Measurements from ENCODE around the gene PROC.
"Not testable (repeated sequence)": the region's sequence is repeated elsewhere in the genome, so short reads cannot be mapped to it uniquely, and the experiment has no call there.

Gene PROC

DNA sequence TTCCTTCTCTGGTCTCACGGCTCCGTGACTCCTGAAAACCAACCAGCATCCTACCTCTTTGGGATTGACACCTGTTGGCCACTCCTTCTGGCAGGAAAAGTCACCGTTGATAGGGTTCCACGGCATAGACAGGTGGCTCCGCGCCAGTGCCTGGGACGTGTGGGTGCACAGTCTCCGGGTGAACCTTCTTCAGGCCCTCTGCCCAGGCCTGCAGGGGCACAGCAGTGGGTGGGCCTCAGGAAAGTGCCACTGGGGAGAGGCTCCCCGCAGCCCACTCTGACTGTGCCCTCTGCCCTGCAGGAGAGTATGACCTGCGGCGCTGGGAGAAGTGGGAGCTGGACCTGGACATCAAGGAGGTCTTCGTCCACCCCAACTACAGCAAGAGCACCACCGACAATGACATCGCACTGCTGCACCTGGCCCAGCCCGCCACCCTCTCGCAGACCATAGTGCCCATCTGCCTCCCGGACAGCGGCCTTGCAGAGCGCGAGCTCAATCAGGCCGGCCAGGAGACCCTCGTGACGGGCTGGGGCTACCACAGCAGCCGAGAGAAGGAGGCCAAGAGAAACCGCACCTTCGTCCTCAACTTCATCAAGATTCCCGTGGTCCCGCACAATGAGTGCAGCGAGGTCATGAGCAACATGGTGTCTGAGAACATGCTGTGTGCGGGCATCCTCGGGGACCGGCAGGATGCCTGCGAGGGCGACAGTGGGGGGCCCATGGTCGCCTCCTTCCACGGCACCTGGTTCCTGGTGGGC lies 10.0 kb downstream of the PROC start:
- no peak for DNase-seq

DNA sequence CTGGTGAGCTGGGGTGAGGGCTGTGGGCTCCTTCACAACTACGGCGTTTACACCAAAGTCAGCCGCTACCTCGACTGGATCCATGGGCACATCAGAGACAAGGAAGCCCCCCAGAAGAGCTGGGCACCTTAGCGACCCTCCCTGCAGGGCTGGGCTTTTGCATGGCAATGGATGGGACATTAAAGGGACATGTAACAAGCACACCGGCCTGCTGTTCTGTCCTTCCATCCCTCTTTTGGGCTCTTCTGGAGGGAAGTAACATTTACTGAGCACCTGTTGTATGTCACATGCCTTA lies 10.5 kb downstream of the PROC start:
- no peak for DNase-seq

DNA sequence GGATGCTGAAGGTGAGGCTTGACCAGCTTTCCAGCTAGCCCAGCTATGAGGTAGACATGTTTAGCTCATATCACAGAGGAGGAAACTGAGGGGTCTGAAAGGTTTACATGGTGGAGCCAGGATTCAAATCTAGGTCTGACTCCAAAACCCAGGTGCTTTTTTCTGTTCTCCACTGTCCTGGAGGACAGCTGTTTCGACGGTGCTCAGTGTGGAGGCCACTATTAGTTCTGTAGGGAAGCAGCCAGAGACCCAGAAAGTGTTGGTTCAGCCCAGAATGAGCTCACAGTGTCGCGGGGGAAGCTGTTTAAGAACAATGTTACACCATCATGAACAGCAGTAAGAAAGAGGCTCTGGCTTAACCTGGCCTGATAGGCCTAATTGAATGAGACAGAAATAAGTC lies 11.1 kb downstream of the PROC start:
- DNase-seq = no peak

DNA sequence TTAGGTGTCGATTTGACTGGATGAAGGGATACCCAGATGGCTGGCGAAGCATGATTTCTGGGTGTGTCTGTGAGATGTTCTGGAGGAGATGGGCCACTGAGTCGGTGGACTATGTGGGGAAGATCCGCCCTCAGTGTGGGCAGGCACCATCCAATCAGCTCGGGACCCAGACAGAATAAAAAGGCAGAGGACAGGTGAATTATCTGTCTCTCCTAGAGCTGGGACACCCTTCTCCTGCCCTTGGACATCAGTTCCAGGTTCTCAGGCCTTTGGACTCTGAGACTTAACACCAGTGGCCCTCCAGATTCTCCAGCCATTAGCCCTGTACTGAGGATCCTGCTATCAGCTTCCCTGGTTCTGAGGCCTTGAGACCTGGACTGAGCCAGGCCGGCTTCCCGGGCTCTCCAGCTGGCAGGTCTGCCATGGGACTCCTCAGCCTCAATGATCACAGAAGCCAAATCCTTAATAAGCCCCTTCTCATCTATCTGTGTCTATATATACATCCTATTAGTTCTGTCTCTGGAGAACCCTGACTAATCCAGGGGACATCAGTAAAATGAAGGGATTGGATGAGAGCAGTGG lies 11.7 kb downstream of the PROC start:
- no peak for DNase-seq

DNA sequence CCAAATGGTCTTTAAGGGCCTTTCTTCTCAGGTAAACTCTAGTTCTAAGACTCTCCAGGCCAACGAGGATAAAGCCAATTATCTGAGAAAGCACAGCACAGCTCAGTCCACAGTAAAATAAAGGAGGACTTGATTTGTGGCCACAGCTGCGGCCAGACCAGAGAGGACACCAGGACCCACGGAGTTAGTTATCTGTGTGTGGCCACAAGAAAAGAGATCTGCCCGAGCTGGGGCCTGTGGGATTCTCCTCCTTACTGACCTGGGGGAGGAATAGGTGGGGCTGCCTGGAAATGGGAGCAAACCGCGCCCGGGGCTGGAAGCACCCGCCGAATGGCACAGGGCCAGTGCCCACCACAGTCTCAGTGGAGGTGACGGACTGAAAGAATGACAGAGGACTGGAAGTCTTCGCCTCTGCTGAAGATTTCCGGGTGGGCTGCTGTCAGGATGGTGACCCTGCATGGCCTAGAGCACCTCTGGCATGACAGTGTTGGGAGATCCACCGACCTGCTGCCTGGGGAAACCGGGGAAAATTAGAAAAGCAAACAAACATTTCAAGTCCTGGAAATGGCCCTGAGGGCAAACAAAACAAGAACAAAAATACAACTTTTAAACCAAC lies 13.3 kb downstream of the PROC start:
- DNase-seq = no peak

DNA sequence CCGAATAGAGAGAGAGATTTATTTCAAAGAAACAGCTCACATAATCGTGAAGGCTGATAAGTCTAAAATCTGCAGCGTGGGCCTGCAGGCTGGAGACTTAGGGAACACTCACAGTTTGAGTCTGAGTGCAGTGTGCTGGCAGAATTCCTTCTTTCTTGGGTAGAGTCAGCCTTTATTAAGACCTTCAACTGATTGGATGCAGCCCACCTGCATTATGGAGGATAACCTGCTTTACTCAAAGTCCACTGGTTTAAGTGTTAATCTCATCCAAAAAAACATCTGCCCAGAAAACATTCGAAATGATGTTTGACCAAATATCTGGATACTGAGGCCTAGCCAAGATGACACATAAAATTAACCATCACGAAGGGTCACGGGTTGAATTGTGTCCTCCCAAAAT lies 16.3 kb downstream of the PROC start:
- DNase-seq = no peak

DNA sequence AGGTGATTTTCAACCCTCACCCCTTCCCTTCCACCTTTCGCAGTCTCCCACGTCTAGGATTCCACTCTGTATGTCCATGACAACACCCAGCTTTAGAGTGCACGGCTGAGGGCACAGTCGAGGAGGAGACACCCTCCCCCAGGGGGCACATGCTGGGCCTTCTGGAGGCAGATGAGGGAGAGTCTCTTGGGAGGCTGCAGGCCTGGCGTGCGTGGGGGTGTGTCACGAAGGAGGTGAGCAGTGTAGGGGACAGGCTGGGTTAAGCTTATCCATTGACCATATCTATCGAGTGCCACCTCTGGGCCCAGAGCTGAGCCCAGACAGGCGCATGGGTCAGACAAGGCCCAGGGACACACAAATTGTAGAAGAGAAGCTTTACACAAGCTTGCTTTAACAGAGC lies 18.8 kb downstream of the PROC start:
- DNase-seq = no peak

DNA sequence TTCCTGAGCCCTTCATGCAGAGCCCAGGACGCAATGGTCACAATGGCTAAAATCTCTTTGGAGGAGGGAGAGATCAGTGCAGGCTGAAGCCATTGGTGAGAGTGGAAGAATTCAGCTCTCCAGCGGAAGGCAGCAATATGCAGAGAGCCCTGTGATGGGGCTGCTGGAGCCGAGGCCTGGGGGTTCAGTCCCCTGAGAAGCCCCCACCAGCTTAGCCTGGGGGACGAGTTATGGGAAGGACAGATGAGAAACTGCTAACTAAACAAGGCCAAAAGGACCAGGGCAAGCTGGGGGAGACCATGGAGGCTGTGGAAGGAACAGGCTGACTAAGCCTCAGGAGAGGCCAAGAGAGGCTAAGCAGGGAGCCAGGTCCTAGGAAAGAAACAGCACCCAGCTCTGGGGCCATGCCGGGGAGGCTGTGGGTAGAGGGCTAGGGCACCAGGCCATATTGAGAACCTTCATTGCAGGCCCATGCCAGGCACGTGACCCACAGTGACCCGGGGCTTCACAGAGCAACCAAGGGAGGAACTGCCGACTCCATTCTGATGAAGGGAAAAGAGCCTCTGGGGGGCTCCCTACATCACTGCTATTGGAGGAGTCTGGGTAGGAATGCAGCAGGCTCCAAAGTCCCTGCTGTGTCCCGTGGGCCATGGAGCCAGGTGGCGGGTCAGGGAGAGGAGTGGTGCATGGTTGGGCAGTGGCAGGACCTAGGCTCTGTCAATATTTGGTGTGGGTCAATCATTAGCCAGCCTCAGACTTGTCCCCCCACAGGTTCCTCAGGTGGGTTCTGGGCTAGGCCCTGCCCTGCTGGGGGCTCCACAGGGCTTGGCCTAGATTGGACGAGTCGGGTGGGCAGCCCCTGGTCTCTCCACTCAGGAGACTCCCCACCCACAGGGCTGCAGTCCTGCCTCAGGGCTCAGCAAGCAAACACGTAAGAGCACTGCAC lies 19.8 kb downstream of the PROC start:
- DNase-seq = no peak

DNA sequence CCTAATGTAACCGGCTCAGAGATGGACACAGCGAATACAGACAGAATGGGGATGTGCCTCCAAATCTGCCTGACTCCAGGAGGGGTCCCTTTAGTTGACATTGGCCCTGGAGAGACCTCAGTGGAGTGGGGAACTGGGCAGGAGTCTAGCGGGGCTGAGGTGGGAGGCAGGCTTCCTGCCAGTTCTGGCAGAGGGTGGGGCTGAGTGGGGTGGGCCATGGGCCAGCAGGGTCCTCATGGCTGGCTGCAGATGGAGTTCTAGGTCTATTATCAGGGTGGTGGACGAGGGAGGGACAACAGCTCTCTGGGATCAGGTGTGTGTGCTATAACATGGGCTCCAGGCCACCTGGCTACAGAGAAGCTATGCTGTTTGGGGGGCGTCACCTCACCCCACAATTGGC lies 21.1 kb downstream of the PROC start:
- DNase-seq = no peak

DNA sequence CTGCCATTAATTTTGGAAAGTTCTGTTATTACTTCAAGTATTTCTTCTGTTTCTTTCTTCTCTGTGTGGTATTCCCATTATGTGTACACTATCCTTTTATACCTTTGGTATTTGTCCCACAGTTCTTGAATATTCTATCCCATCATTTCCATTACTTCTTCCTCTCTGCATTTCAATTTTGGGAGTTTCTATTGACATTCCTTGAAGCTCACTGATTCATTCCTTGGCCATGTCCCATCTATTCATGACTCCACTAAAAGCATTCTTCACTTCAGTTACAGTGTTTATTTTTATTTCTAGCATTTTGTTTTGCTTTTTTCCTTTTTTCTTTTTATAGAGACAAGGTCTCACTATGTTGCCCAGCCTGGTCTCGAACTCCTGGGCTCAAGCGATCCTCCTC lies 30.3 kb downstream of the PROC start:
- no peak for DNase-seq

DNA sequence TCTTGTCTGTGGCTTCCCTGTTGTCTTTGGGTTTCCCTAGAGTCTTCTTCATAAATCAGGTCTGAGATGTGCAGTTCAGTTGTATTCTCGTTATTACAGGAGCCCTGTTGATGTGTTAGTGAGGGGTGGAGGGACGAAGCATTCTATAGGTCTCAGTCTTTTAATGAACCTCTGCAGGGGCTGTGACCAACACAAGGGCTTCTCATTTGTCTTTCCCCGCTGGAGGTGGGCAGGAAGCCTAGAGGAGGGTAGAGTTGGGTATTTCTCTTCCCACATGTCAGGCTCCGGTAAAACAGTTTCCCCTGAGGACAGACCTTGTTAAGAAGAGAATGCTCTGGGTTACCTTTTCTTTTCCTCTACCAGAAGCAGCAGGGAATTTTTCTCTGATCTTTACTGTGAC lies 31.2 kb downstream of the PROC start:
- DNase-seq = no peak

DNA sequence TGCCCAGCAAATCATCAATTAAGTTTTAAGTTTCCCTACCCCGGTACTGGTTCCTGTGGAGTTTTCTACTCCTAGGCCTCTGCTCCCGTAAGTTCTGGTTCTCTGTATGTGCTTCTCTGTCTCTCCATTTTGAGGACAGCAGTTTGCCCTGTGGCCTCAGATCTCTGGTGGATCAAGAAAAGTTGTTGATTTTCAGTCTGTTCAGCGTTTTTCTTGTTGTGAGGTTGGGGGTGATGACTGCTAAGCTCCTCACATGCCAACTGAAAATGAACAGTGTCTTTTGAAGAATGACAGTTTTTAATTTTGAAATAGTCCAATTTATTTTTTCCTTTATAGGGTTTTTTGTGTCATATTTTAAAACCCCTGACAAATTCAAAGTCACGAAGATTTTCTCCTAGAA lies 31.7 kb downstream of the PROC start:
- DNase-seq = no peak

DNA sequence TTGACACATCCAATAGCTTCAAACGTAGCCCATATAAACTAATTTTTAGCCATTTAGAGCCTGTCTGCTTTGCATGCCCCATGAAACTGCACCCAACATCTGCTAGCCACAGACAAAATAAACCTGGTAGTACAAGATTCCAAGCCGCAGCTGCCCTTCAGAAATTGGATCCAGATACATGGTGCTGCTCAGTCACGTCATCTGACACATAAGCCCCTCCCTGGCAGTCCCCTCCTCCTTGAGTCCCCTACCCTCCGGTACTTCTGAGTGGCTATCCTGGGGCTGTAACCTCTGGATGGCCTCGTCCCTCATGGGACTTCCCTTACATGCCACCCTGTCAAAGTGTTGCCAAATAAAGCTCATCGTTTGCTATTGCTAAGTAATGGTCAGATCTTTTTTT lies 33.8 kb downstream of the PROC start:
- DNase-seq = no peak

DNA sequence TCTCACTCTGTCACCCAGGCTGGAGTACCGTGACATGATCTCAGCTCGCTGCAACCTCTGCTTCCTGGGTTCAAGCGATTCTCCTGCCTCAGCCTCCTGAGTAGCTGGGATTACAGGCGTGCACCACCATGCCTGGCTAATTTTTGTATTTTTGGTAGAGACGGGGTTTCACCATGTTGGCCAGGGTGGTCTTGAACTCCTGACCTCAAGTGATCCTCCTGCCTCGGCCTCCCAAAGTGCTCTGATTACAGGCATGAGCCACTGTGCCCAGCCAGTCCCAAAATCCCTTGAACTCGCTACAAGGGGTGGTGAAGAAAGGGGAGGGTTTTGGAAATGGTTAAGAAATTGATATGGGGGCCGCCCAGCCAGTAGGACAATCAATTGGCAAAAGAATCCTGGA lies 34.2 kb downstream of the PROC start:
- not testable (repeated sequence) for DNase-seq

DNA sequence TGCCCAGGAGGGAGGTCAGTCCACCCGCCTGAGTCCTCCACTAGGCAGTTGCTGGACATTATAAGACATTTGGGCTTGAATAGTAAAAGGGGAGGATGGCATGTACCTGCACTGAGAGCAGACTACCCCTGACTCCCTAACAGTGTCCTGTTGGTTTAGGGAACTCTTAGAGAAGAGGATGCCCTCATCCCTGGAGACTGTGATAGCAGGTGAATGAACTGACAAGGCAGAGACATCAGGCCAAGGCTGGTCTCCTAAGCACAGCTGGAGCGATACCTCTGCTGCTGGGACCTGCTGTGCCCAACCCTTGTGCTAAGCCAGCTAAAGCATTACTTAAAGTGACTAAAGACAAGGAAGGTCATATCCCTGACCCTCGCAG lies 34.8 kb downstream of the PROC start:
- no peak for DNase-seq

DNA sequence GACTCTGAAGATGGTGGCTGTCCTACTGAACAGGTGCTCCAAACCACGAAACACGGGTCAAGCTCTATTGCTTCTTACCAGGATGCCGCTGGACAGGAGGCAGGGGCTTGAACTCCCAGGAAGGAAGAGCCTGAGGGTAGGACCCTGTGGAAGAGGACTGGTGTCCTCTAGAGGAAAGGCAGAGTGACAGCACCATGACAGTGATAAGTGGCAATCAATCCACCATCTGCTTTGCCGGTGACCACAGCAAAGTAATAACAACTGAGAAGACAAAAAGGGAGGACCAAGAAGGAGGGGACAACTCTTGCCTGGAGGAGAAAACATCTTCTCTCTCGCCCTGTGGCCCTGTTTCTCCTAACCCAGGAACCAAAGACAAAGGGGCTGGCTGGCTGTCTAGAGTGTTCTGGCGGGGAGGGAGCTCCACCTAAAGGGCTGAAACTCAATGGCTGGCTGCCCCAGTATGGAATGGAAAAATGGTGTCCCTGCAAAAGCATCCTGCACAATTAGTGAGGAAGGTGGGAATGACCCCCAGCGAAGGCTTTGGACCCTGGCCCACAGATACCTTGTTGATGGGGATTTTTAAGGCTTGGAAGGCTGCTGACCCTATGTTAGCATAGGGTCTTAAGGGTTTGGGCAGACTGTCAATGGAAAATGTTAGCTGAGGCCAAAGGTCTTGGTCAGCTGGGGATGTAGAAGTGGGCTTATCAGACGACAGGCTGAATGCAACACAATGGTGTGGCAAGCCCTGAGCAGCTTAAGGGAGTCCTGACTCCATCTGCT lies 35.4 kb downstream of the PROC start:
- DNase-seq = peak; percentile 67

DNA sequence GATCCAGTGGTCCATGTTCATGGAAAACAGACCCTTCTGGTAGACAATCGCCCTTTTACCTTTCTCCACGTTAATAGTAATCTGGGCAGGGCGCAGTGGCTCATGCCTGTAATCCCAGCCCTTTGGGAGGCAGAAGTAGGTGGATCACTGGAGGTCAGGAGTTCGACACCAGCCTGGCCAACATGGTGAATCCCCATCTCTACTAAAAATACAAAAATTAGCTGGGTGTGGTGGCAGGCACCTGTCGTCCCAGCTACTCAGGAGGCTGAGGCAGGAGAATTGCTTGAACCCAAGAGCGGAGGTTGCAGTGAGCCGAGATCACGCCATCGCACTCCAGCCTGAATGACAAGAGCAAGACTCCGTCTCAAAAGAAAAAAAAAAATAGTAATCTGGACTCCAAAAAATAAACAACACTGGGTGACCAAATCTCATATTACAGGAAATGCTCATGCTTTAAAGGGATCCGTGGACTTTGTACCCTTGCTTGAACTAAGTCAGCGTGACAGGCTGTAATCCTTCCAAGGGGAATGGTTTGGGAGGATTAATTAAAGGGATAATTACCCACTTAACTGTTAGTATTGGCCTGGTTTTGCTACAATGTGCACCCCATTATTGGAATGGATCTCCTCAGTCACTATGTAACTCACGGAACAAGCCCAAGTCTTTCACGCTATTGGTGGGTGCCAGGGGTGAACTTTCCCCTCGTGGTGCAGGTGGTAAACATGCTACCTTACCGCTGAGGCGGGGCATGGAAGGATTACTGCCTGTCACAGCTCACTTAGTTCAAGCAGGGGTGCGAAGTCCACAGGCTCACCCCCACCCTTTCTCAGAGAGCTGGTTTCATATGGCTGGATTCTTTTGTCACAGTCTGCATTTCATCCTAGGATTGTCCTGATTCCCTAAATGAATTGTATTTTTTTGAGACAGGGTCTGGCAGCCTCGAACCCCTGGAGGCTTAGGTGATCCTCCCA lies 36.7 kb downstream of the PROC start:
- no peak for DNase-seq

DNA sequence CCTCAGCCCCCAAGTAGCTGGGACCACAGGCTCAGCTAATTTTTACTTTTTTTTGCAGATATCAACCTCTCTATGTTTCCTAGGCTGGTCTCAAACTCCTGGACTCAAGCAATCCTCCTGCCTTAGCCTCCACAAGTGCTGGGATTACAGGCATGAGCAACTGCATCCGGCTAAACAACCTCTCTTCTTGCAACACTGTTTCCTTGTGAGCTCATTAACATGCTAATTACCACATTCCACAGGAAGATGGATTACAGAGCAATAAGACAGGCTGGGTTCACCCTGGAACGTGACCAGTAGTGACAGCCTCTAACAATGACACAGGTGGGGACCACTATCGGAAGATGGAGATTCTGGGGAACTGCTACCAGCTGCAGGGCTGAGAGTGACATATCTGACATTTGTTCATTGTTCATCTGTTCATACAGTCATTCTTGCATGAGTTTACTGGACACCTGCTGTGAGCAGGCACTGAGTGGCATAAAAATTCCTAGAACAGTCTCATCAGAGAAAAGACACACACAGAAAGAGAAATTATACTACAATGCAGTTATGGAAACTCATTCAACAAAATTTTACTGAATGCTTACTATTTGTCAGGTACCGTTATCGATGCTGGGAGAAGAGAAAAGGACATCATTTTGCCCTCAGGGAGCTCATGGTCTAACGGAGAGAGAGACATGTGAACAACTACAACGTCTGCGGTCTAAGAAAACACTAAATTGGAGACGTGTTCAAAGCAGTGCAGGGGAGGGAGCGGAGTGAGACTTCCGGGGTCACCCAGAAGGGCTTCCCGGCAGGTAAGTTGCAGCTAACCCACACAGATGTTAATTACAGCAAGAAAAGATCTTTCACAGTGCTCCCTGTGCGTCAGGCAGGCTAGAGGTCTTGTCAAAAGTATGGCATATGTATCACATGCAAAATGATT lies 37.6 kb downstream of the PROC start:
- DNase-seq = no peak

DNA sequence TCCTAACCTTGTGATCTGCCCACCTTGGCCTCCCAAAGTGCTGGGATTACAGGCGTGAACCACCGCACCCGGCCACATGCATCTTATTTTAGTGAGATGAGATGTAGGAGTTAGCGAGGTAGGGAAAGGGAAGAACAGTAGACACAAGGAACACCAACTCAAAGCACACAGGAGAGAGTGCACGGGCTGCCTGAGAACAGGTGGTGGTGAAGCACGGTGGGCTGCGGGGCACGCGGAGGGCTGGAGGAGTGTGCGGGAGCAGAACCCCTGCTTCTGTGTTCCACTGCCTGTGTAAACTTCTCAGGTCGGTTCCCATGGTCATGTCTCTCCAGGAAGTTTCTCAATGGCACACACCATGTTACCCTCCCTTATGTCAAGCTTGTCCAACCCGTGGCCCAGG lies 38.7 kb downstream of the PROC start:
- DNase-seq = no peak

DNA sequence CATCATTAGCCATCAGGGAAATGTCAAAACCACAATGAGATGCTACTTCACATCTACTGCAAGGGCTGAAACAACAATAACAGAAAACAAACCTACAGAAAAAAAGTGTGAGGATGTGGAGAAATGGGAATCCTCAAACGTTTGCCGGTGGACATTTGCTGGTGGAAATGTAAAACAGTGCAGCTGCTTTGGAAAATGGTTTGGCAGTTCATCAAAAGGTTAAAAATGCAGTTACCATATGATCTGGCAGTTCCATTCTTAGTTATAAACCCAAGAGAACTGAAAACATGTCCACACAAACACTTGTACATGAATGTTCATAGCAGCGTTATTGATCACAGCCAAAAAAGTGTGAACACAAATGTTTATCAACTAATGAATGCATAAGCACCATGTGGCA lies 44.2 kb downstream of the PROC start:
- DNase-seq = no peak

All from hematopoietic multipotent progenitor cell treated with erythropoietin and hydrocortisone succinate and interleukin-3 and kit ligand, for 6 days (in vitro differentiated cells).